NCI-H446 treated with DMSO at 0.1 percent for 48 hours (cell line): Measurements from ENCODE around the gene CNOT1.
"Not testable (repeated sequence)": the region's sequence is repeated elsewhere in the genome, so short reads cannot be mapped to it uniquely, and the experiment has no call there.

ENCODE experiments used
- DNase-seq: peaks from one replicate; lab custom pipeline; 2025; lab: John Stamatoyannopoulos, UW

The CNOT1 gene

DNA sequence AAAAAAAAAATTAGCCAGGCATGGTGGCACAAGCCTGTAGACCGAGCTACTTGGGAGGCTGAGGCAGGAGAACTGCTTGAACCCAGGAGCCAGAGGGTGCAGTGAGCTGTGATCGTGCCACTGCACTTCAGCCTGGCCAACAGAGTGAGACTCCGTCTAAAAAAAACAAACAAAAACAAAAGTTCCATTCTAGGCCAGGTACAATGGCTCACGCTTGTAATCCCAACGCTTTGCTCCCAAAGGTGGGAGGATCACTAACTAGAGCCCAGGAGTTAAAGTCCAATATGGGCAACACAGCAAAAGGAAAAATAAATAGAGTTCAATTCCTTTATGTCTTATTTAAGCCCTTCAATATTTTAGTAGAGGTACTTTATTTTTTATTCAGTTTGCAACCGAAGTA, 47.5 kb downstream of the CNOT1 start:
- DNase-seq, result no peak

DNA sequence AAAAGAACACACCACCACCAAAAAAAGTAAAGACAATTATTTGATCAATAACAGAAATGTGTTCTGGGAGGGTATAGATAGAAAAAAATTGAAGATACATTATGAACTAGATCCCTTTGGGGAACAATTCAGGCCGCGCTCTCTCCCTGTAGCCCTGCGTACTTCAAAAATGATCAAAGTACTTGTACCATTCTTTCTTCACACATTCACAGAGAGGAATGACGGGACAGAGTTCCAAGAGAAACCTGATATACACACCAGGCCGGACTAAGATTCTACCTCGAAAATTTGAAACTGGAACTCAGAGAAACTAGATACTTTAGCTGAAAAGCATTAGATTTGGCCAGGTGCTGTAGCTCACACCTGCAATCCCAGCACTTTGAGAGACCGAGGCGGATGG, 50.0 kb downstream of the CNOT1 start:
- DNase-seq, result no peak

DNA sequence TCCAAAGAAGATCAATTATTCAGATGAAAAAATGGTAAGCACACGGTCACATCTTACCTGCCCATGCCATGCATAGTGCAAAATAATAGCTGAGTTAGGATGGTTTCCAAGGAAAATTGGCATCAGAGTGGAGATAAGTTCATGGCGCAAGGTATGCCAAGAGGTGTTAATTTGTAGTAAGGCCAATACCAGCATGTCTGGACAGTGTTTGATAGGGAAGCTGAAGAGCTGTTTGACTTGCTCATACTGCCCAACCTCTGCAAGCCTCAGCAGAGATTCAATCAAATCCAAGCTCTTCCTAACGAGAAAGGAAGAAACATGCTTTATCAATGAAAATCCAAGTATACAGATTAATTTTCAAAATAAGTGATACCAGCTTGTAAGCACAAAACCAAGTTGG, 51.0 kb downstream of the CNOT1 start:
- no peak for DNase-seq

DNA sequence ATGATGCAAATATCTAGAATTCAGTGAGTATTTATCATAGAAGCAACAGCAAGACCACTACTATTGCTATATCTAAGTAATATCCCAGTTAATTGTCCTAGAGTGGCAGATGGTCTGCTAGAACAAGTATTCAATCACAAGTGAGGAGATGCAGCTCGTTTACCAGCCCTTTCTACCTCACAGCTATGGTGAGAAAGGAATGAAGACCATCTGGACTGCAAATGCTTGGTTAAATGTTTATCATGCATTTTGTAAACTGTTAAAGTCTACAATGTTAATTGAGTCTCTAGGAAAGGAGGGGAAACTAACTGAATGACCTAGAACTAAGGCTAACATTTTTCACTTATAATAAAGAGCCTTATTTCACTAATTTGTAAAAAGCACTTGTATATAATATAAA, 52.5 kb downstream of the CNOT1 start:
- no peak for DNase-seq

DNA sequence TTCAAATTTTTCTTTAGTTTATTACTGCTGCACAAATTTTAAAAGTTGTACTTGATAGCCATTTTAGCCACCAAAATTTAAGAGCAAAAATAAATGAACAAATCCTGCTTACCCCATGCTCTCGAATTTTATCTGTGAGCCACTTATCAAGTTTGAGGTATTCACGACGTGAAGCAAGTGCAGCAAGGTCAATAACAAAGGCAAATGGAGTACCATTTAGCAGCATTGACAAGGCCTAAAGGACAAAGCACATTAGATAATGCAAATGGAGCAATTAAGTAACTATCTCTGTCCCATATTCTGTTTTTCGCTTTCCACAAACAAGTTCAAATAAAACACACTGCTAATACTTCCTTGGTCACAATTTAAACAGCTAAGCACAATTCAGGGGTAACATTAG, 54.7 kb downstream of the CNOT1 start:
- no peak for DNase-seq

DNA sequence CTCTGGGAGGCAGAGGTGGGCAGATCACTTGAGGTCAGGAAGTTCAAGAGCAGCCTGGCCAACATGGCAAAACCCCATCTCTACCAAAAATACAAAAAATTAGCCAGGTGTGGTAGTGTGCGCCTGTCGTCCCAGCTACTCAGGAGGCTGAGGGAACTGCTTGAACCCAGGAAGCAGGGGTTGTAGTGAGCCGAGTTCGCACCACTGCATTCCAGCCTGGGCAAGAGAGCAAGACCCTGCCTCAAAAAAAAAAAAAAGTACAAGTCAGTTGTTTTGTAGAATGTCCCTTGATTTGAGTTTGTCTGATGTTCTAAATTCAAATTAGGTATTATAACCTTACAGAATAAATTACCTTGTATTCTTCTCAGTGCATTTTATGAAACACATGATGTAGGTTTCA, 63.9 kb downstream of the CNOT1 start:
- DNase-seq, result not testable (repeated sequence)

DNA sequence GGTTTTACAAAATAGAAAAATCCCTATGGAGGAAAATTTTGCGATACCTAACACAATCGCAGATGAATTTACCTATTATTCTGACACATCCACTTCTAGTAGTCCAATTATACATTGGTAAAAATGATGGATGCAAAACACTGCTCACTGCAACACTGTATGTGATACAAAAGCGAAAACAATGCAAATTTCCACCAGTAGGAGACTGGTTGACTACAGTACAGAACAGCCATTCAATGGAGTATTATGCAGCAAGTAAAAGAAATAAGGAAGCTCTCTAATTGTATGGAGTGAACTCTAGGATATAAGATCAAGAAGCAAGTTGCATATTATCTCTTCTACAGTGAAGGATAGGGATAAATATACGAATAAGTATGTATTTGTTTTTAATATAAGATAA, 65.9 kb downstream of the CNOT1 start:
- no peak for DNase-seq

DNA sequence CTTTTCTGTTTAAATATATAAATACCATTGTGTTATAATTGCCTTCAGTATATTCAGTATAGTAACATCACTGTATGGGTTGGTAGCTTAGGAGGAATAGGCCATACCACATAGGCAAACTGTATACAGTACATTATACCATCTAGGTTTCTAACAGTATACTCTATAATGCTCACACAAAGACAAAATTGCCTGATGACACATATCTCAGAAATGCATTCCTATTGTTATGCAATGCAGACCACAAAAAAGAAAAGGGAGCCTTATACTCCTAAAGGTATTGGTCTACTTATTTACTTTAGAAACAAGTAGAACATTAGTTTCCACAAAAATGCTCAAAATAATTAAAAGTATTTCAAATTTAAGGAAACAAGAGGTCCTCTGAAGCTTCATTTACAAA, 66.4 kb downstream of the CNOT1 start:
- no peak for DNase-seq

DNA sequence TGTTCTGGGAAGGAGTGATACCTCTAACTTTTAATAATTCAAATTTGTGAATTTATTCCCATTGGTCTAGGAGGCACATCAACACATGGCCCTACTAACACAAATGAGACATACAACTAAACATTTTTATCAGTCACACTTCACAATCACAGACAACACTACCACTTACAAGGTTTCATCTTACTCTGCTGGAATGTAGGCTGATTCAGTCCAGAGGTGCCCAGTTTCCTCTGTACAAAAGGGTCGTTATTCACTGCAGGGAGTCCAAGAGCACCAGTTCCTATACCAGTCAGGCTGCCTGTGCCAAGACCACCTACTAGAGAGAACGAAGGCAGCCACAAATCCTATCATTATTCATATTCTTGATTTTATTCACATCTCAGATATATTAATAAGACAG, 72.9 kb downstream of the CNOT1 start:
- DNase-seq, result no peak

DNA sequence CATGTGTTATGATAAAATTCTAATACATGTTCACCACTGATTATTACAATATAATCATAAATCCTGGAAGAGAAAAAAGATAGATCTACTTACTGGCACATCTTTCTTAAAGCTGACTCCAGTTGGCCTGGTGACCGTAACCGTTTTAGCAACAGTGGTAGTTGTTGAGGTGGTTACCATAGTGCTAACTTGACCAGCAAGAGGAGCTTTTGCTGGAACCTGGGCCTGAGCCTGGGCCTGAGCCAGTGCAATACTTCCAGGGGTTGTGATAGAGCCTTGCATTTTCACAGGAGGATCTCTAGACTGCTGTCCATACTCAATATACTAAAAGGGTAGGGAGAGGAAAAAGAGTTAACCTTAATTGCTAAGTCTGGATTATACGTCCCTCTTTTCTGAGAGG, 78.1 kb downstream of the CNOT1 start:
- DNase-seq, result no peak

DNA sequence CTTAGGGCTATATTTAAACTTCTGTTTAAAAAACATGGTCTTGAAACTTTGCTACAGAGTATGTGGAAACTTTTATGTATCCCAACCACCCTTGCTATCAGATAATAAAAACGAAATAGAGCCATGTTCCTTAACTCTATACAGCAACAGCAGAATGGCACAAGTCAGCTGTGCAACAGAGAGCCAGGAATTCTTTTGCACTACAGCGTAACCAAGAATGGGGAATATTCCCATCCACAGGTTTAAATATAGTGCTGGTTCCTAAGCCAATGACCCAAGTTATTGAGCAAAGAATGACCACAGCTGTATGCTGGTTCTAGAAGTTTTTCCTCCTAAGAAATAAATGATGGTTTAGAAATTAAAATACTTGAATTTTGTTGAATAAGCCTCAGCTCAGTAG, 81.2 kb downstream of the CNOT1 start:
- DNase-seq, result no peak

DNA sequence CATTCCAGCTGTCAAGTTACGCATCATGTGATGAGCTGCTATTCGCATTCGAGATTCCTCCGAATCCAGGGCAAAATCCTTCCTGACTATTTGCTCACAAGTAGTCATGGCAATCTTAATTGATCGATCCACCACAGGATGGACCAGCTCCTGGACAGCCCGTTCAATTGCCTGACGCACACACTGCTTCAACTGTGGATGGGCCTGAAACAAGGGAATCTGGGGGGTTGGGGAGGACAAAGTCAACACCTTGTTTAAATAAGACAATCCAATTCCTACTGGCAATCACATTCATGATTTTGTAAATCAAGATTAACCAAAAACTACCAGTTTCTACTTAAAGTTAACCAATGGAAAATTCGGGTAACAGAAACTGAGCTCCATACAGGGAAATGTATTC, 85.9 kb downstream of the CNOT1 start:
- no peak for DNase-seq

DNA sequence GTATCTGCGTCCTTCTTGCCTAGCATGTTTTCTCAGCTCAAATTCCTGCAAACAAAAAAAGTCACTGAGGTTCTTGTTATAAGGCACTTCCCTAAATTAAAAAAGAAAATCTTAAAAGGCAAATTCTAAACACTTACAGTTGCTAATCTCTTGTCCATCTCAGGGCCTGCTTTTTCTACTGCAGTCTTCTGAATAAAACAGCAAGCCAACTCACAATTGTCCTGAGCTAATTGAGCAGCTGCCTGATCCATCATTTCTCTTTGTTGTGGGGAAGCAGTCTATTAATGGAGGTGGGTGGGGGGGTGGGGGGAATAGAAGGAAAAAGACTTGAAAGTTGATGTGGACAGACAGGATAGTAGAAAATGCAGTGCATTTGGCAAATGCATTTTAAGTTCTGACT, 87.3 kb downstream of the CNOT1 start:
- DNase-seq, result no peak

DNA sequence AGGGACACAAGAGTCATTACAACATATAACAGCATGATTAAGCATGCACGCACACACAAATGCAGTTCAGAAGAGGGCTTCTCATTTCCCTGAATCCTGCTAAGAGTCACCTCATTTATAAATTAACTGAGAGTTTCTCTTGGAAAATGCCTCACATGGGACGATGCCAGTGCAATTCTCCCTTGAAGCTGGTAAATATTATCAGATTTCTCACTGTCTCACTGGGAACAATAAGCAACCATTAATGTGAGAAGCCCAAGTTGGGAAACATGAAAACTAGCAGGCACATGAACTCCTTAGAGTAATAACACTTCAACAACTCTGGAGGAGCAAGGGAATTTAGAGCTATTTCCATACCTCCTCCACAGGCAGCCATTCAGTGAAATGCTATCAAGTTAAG, 87.9 kb downstream of the CNOT1 start:
- DNase-seq, result no peak

DNA sequence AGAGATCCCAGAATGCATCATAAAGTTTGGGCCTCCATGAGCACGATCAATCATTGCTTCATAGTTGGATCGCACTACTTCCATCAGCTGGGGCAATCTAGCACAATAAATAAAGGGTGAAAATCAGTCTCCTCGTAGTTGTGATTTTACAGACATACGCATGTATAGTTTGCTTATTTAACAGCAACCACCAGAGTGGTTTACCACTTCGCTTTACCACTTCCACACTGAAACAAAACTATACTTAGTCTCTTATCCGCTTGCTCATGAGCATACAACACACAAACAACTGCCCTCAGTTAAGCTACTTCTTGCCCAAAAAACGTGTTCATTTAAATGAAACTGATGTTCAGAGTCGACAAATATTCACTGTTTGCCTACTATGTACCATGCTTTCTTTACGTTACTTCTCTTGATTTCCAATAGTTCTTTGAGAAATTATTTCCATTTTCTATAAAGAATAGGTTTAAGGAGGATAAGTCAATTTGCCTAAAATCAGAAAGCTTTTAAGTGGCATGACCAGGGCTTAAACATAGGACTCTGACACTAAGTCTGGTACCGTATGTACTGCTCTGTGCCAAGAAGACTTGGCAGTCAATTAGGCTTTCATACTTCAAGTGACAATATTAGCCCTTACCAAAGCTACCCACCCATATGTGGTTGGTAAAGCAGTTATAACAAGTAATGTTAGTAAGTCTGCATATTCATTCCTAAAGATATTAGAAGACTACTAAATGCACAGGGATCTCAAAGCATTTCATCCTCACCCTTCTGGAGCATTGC, 92.3 kb downstream of the CNOT1 start:
- no peak for DNase-seq

DNA sequence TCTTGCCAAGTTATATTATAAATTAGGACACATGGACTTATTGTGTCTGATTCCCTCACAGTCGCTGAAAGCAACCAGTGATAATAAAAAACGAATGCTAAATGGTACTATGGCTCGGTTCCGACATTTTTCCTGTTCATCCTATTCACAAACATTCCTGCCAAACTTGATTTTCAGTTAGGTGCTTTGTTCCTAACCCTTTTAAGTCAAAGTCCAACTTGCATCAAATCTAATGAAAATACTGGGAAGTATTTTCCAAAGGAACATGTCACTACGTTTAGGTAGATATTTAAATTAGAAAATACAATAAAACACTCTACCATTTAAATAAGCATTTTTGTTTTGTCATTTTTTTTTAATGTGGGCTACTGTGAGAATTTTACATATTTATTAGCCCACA, 93.3 kb downstream of the CNOT1 start:
- DNase-seq, result no peak

DNA sequence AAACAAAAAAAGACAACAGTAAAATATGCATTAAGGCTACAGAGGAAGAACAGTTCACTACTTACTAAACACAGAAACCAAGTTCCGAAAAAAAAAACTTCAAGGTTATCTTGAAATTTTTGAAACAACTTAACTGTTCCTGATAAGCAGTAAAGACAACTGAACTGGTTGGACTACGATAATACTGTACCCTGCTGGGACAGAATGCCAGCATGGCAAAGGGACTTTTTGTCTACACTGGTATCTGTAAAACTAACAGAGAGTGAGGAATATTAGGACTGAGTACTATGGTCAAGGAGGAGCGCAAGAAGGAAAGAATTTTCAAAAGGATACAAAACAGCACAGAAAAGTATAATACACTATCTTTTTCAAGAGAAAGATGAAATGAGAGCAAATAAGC, 94.5 kb downstream of the CNOT1 start:
- DNase-seq, result no peak

DNA sequence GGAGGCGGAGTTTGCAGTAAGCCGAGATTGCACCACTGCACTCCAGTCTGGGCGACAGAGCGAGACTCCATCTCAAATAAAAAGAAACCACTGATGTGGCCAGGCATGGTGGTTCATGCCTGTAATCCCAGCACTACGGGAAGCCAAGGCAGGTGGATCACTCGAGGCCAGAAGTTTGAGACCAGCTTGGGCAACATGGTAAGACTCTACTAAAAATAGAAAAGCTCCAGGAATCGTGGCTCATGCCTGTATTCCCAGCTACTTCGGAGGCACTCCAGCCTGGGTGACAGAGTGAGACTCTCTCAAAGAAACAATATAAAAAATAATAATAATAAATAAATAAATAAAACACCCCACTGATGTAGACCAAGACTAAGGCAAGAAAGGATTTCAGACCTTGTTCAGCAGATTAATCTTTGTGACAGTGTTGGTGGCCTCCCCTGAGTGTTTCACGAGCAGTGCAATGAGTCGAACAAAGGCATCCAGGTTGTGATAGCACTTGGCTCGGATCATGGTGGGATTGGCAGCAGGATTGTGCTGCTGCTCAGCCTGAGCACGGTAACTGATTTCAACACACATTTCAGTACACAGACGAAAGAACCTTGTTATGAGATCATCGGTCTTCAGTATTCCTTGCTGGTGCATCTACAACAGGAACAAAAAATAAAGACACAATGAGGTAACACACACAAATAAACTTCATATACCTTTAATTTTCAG, 95.7 kb downstream of the CNOT1 start:
- DNase-seq, result no peak

DNA sequence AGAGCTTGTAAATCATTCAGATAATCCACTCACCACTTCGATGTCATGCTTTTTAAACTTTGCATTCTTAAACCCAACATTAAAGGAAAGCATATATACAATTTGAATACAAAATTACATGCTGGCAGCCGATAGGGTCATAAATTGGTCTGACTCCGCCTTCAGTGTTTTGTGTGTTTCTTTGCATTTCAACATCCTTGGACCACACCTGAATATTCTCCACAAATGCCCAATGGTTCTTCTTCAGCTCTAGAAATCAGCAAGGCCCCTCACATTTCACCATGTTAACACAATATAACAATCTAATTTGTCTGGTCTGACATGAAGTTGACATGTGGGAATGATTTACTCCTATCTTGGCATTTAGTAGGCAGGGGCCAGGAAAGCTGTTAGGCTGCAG, 97.2 kb downstream of the CNOT1 start:
- DNase-seq, result no peak

DNA sequence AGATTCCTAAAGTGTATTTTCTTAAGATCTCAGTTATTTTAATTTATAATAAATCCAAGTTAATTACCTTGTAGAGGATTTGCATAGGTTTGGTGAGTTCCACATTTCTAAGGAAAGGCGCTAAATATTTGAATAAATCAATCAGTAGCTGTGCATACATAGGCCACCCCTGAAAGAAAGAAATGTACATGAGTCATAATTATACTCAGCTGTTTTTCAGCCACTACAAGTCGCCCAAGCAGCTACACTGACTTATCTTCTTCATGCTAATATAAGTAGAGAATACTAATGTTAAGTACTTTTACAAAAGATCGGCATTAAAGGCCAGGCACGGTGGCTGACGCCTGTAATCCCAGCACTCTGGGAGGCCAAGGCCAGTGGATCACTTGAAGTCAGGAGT, 99.4 kb downstream of the CNOT1 start:
- DNase-seq, result no peak

DNA sequence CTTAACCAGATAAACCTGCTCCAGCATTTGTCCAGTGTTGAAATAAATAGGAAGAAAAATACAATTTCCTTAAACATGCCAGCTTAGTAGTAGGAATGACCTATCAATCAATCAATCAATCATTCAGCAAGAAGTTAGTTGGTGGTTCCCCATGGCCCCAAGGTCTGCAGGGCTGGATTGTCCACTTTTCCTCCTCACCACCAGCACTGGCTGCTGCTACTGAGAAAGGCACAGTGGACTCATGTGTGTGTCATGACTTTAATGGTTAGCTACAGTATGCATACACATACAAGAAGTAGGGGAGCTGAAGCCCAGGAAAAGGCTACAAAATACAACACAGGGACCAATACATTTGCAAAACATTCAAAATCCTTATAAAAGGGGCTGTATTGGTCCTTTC, 109.9 kb downstream of the CNOT1 start:
- no peak for DNase-seq

DNA sequence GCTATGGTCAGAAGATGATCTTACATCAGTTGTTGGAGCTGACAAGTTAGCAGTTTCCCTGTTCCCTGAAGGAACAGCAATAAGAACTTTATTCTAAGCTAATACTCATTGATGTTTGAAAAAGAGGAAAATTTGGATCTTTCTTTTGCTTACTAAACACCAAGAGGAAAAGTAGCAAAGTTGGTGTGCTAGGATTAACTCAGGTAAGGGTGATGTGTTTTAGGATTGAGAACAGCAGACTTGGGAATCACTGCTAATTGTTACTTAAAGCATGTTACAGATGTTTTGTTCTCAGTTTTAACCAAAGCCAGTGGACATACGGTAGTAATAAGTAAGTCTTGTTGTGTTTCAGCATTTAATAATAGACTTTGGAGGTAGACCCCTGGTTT, 110.7 kb downstream of the CNOT1 start:
- no peak for DNase-seq

DNA sequence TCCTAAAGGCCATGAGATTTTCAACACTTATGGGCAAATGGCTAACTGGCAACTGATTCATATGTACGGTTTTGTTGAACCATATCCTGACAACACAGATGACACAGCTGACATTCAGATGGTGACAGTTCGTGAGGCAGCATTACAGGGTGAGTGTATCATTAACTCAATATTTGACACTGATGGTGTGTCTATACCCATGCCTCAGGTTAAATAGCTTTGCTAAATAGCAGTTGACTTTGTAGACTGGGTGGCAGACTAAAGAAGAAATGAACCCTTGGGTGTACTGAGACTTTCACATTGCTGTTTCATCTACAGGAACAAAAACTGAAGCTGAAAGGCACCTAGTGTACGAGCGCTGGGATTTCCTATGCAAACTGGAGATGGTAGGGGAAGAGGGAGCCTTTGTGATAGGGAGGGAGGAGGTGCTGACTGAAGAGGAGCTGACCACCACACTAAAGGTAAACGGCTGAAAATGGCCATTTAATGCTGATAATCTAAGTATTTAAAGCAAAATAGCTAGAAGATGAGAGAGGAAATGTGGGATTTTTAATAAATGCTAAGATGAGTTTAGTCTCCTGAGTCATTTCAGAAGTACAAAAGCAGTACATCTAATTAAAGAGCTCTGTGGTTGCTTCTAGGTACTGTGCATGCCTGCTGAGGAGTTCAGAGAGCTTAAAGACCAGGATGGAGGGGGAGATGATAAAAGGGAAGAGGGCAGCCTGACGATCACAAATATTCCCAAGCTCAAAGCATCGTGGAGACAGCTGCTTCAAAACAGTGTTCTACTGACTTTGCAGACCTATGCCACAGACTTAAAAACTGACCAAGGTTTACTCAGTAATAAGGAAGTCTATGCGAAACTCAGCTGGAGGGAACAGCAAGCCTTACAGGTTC, 111.3 kb downstream of the CNOT1 start:
- no peak for DNase-seq
